ENCODE data around the gene BNIPL. TPM values are rescaled to one million over a fixed set of nuclear protein-coding genes. Genes with fewer than 3 reads are reported as not detected.

Gene BNIPL
- total RNA-seq, 1 donor from 2014 or later = 1.6 TPM

DNA sequence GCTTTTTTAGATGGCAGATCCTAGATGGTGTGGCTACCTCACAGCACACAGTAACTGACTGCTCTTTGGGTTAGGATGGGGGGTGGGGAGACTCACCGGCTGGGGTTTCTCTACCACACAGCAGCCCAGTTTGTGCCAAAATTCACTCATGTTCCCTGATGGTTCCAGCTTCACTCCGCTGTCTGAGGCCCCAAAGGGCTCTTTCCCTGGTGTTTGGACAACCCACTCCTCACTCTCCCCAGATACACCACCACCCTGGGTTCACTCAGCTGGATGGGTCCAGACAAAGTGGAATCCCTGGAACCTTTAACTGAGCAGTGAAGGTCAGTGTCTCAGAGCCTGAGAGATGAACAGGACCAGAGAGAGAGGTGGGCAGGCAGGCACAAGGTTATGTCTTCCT, 19.2 kb downstream of the BNIPL start:
- no peak for DNase-seq (ENCODE audit: low spot score)
- no peak for ATAC-seq

- ATAC-seq (no peak), DNase-seq (ENCODE audit: low spot score) (no peak)
These were observed 19.8 kb downstream of the BNIPL start for GRCh38 chr1:151056149-151056548.

- ATAC-seq = peak; percentile 1
- no peak for DNase-seq (ENCODE audit: low spot score)
These were observed 22.3 kb downstream of the BNIPL start for GRCh38 chr1:151058692-151059091.

GRCh38 chr1:151059109-151060006, 23.0 kb downstream of the BNIPL start, which contains the start of gene CDC42SE1:
CDC42SE1 (minus strand) TSS chr1:151059622; CDS start chr1:151055730, 3,892 bp downstream.
- ATAC-seq = peak; percentile 92

DNA sequence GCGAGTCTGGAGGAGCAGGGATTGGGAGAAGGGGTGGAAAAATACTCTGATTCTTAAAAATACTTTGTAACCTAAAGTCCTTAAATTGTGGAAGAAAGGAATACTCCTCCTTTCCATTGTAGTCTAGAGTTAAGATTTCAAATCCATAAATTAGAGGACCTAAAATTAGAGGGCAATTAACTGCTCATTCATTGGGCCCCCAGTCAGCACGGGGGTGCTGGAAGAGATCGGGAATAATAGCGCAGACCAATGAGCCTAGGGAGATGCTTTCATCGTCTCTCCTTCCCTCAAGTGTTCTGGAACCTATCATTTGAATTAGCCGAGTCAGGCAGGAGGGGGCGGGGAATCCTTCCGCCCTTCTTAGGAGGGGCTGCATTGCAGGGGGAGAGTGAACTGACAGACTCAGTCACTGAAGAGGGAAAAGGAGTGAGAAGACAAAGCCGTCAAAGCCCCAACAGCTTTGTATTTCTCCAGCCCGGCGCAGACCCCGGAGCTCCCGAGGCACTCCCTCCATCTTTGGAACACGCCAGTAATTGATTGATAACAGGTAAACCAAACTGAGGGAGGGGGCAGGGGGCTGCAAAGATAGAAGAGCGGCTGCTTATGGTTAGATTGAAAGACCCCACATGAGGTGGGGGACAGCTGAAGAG, 23.7 kb downstream of the BNIPL start, which contains the start of gene MLLT11:
Gene MLLT11, plus strand, starts transcription at position 391 of the 650 bp plus-strand sequence. CDS start 6,828 bp downstream, outside the sequence.
- DNase-seq (ENCODE audit: low spot score) = no peak
- peak; percentile 39 for ATAC-seq

More at GRCh38 chr1:151059109-151060006, 23.0 kb downstream of the BNIPL start, which contains the start of gene CDC42SE1:
- DNase-seq (ENCODE audit: low spot score) = peak; percentile 83

- ATAC-seq (no peak), DNase-seq (ENCODE audit: low spot score) (no peak)
These were observed 24.5 kb downstream of the BNIPL start for GRCh38 chr1:151060657-151061421.

DNA sequence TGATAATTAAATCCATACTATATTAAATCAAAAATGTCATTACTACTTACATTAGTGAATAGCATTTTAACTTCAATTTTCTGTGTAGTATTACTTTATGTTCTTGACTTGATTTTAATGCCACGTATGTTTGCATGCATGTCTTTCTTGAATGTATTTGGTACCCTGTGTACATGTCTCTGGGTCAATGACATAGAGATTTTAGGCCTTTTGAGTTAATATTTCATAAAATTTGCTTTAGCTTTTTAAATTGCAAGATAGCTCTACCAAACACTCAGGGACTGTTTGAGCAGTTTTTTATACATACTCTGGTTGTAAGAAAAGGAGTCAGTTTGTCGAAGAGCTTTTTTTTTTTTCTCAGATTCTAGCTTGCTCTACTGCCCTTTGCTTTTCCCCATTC, 25.3 kb downstream of the BNIPL start:
- DNase-seq (ENCODE audit: low spot score) (no peak), ATAC-seq (no peak)

- ATAC-seq (no peak), DNase-seq (ENCODE audit: low spot score) (no peak)
These were observed 26.5 kb downstream of the BNIPL start for GRCh38 chr1:151062741-151063371.

- DNase-seq (ENCODE audit: low spot score) = no peak
- peak; percentile 66 for ATAC-seq
These were observed 28.8 kb downstream of the BNIPL start for GRCh38 chr1:151065089-151065645.

GRCh38 chr1:151067185-151067584, 30.8 kb downstream of the BNIPL start:
- ATAC-seq (no peak), DNase-seq (ENCODE audit: low spot score) (no peak)

GRCh38 chr1:151069103-151069486, 32.7 kb downstream of the BNIPL start:
- ATAC-seq (no peak), DNase-seq (ENCODE audit: low spot score) (no peak)

DNA sequence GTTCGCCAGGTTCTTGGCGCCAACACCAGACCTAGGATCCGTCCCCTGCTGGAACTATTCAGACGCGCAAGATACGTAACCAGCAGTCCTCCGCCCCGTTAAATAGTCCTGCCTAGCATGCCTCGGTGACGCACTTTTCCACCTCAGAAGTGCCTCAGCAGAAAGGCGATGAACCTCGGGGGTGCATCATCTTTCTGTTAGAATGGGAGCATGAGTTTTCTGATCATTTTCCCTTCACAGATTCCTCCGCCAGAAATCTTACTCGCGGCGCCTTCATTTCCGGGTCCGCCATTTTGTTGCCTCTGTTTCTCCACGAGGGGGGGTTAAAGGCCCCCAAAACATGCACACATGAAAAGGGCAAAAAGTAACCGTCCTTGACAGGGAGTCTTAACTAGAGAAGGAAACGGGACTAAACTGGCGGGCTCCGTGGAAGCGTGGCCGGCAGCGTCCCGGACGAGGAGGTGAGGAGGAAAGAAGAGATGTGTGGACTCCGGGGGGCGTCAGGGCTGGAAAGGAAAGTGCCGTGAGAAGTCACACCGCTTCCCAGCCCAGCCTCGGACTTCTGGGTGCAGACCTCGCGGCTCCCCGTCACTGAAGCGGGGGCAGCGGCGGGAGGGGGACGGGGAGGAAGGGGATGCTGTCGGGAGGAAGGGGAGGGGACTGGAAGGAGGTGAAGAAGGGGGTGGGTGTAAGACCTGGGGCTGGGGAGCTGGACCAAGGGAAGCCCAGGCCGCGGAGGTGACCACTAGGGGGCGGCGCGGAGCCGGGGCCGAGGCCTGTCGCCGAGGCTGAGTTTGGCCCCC, 34.3 kb downstream of the BNIPL start, which contains the start of gene GABPB2:
Gene GABPB2, plus strand, starts transcription at position 288 of the 803 bp plus-strand sequence. CDS start 17,429 bp downstream, outside the sequence.
- peak; percentile 91 for DNase-seq (ENCODE audit: low spot score)
- peak; percentile 92 for ATAC-seq

- ATAC-seq (no peak), DNase-seq (ENCODE audit: low spot score) (no peak)
These were observed 35.8 kb downstream of the BNIPL start for GRCh38 chr1:151072224-151072623.

GRCh38 chr1:151085953-151086559, 49.7 kb downstream of the BNIPL start:
- ATAC-seq (no peak), DNase-seq (ENCODE audit: low spot score) (no peak)

Other genes starting within 250 kb of the BNIPL start
- gene CTSK, start 228.3 kb upstream of the BNIPL start, total RNA-seq = 2.4 TPM
- gene ARNT, start 160.0 kb upstream of the BNIPL start, total RNA-seq = 26.1 TPM
- not detected for gene CTXND2, start 149.4 kb upstream of the BNIPL start, total RNA-seq
- 14.0 TPM for gene SETDB1, start 110.2 kb upstream of the BNIPL start, total RNA-seq
- gene CERS2, start 61.8 kb upstream of the BNIPL start, total RNA-seq = 425 TPM
- 9.3 TPM for gene ANXA9, start 54.3 kb upstream of the BNIPL start, total RNA-seq
- 23.3 TPM for gene MINDY1, start 29.7 kb upstream of the BNIPL start, total RNA-seq
- gene PRUNE1, start 28.1 kb upstream of the BNIPL start, total RNA-seq = 12.2 TPM
- gene C1orf56, start 11.2 kb downstream of the BNIPL start, total RNA-seq = 4.3 TPM
- 21.0 TPM for gene CDC42SE1, start 23.0 kb downstream of the BNIPL start, total RNA-seq
- 0.28 TPM for gene MLLT11, start 23.8 kb downstream of the BNIPL start, total RNA-seq
- 6.2 TPM for gene GABPB2, start 34.2 kb downstream of the BNIPL start, total RNA-seq
- gene SEMA6C, start 110.0 kb downstream of the BNIPL start, total RNA-seq = 6.4 TPM
- gene TNFAIP8L2, start 120.1 kb downstream of the BNIPL start, total RNA-seq = 0.96 TPM
- 3.9 TPM for gene LYSMD1, start 129.3 kb downstream of the BNIPL start, total RNA-seq
- 9.4 TPM for gene SCNM1, start 129.6 kb downstream of the BNIPL start, total RNA-seq
- gene TMOD4, start 139.4 kb downstream of the BNIPL start, total RNA-seq = 0.33 TPM
- 14.4 TPM for gene VPS72, start 153.6 kb downstream of the BNIPL start, total RNA-seq
- 12.0 TPM for gene PIP5K1A, start 162.0 kb downstream of the BNIPL start, total RNA-seq
- gene PSMD4, start 218.1 kb downstream of the BNIPL start, total RNA-seq = 80.6 TPM
- gene ZNF687, start 245.7 kb downstream of the BNIPL start, total RNA-seq = 13.6 TPM